IPS DF 4.7 (cell line): ENCODE measurements around the gene DHX58.
"Not testable (repeated sequence)": the region's sequence is repeated elsewhere in the genome, so short reads cannot be mapped to it uniquely, and the experiment has no call there.

ENCODE experiments used
- DNase-seq: peaks from one replicate; pipeline ENCODE4 v3.0.0-alpha.2; 2013; ENCODE audit warnings: low spot score; ENCODE audit errors: extremely low read depth

The DHX58 gene

GRCh38 chr17:42112552-42113176, at the start of gene DHX58:
DHX58 (minus strand) TSS chr17:42112714; CDS start chr17:42111892, 822 bp downstream.
- DNase-seq = no peak

GRCh38 chr17:42160531-42160910, 48.0 kb upstream of the DHX58 start:
- no peak for DNase-seq

GRCh38 chr17:42159796-42160530, 47.4 kb upstream of the DHX58 start:
- DNase-seq = no peak

- no peak for DNase-seq
These were observed 43.1 kb upstream of the DHX58 start for GRCh38 chr17:42155614-42156045.

GRCh38 chr17:42153919-42154742, 41.6 kb upstream of the DHX58 start:
- DNase-seq = no peak

GRCh38 chr17:42146911-42147607, 34.5 kb upstream of the DHX58 start:
- no peak for DNase-seq

- DNase-seq = not testable (repeated sequence)
These were observed 30.6 kb upstream of the DHX58 start for GRCh38 chr17:42143138-42143537.

- no peak for DNase-seq
These were observed 29.9 kb upstream of the DHX58 start for GRCh38 chr17:42142371-42142896.

- DNase-seq = no peak
These were observed 28.9 kb upstream of the DHX58 start for GRCh38 chr17:42141382-42141781.

GRCh38 chr17:42140690-42141089, 28.2 kb upstream of the DHX58 start:
- DNase-seq = not testable (repeated sequence)

- DNase-seq = no peak
These were observed 26.4 kb upstream of the DHX58 start for GRCh38 chr17:42138749-42139492.

GRCh38 chr17:42136654-42137051, 24.1 kb upstream of the DHX58 start:
- DNase-seq = no peak

GRCh38 chr17:42135664-42136653, 23.4 kb upstream of the DHX58 start:
- no peak for DNase-seq

GRCh38 chr17:42135151-42135550, 22.6 kb upstream of the DHX58 start:
- no peak for DNase-seq

- DNase-seq = no peak
These were observed 21.0 kb upstream of the DHX58 start for GRCh38 chr17:42133461-42134041.

GRCh38 chr17:42132941-42133340, 20.4 kb upstream of the DHX58 start:
- DNase-seq = no peak

GRCh38 chr17:42131981-42132432, 19.5 kb upstream of the DHX58 start:
- DNase-seq = no peak

- no peak for DNase-seq
These were observed 18.7 kb upstream of the DHX58 start for GRCh38 chr17:42131232-42131631.
